GM19099 (cell line): ENCODE measurements around the gene ANGPTL8.

Source experiments
- POLR2A ChIP-seq: IDR thresholded peaks from 3 replicates; pipeline ENCODE4 v1.6.1; 2011; ENCODE audit warnings: low read depth; ENCODE audit not compliant: insufficient read length; ENCODE audit errors: extremely low read depth

The ANGPTL8 gene

DNA sequence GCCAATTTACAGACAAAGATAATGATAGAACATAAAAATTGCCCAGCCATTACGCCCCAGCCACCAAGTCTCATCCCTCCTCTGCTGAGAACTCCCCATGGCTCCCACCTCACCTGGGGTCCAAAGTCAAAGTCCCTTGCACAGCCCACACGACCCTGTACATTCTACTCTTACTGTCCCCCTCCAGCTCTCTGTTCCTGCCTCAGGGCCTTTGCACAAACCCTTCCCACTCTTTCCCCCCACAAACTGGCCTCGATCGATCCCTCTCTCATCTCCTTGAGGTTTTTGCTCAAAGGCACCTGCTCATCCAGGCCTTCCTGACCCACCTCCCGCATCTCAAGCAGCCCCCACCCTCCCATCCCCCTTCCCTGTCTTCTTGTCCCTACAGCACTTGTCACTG is 21.6 kb downstream of the ANGPTL8 start:
- TF ChIP-seq POLR2A, result no peak

DNA sequence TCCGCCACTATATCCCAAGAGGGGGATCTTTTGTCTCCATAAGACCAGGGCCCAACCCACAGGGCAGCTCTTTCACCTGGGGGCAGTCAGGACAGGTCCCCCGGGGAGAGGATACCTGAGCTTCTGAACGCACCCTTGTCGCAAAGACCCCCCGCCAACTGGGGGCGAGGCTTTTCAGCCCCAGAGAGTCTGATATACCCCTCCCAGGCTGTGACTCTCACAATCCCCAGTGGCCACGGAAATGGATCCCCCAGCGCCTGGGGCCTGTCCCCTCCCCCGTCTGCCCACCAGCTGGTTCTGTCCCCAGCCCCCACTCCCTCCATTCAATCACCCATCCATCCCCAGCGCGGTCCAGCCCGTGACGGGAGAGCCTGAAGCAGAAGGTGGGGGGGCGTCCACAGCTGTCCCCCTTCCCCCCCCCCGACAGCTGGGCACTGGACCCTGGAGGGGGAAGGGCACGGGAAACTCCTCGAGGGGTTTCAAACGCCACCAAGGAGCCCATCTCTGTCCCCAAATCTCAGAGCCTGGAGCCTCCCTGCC is 22.1 kb downstream of the ANGPTL8 start:
- no peak for TF ChIP-seq POLR2A

DNA sequence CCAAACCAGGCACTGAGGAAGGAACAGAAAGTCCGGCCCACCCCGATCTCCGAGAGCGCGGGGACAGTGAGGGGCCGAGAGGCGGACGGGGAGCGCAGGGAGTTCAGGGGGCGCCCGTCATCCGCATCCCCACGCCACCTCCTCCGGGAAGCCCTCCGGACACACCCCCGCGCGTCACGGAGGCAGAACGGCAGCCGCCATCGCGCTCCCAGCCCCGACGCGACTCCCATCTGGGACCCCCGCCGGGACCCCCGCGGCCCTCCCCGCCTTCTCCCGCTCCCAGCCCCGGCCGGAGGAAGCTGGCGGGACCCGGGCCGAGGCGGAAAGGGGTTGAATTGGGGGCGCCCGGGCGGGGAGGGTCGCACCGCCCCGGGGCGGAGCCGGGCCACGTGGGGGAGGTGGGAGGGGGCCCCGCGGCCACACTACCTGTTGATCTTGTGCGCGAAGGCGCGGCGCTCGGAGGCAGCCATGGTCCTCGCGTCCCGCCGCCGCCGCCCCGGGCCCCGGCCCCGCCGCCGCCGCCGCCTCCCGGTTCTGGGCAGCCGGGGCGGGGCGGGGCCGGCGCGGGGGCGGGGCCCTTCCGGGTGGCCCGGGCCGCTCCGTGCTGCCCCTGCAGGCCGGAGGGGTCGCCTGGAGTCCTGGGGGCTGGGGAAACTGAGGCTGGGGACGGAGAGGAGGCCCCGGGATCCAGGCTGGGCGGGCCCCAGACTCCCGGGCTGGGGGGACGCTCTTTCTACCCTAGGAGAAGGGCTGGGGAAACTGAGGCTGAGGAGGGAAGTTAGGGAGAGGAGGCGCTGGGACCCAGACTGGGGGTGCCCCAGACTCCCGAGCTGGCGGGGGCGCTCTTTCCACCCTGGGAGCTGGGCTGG is 22.8 kb downstream of the ANGPTL8 start, which contains the start of gene DOCK6:
DOCK6 (minus strand) TSS at position 554 of the 869 bp plus-strand sequence; CDS start at position 470, 84 bp downstream.
- no peak for TF ChIP-seq POLR2A

DNA sequence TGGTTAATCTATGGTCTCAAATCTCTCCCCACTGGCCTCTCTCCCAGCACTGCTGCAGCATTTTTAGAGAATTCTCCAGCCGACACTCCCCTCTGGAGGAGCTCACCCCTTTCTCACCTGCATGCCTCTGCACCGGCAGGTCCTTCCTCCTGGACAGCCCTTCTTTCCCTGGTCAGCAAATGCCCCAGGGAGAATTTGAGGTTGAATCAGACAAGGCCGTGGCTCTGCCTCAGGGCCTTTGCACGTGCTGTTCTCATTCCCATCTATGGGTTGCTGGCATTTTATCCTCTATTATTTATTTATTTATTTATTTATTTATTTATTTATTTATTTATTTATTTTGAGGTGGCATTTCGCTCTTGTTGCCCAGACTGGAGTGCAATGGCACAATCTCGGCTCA is 24.3 kb downstream of the ANGPTL8 start:
- no peak for TF ChIP-seq POLR2A

DNA sequence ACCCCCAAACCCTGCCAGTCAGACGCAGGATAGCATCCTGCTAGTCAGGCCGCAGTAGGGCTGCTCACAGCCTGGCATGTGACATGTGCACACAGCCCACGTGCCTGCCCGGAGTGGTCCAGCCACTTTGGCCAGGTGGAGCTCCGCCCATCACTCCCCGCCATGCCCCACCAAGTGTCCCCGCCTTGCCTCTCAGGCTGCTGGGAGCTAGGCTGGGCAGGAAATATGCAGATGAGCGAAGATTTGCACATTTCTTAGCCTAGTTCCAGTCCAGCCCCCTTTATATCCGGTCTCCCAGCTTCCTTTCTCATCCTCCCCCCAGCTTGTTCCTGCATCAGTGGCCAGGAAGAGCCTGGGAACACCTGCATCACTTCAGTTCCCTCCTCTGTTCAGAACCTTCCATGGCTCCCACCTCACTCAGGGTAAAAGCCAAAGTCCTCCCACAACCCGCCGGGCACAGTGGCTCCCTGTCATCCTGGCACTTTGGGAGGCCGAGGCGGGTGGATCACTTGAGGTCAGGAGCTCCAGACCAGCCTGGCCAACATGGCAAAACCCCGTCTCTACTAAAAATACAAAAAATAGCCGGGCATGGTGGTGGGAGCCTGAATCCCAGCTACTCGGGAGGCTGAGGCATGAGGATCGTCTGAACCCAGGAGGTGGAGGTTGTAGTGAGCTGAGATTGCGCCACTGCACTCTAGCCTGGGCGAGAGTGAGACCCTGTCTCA is 25.2 kb downstream of the ANGPTL8 start:
- TF ChIP-seq POLR2A, result no peak

- no peak for TF ChIP-seq POLR2A
Observed at GRCh38 chr19:11265177-11265784, 25.9 kb downstream of the ANGPTL8 start.

- TF ChIP-seq POLR2A, result no peak
Observed at GRCh38 chr19:11265785-11266236, 26.4 kb downstream of the ANGPTL8 start.

GRCh38 chr19:11267316-11268085 is 28.1 kb downstream of the ANGPTL8 start:
- TF ChIP-seq POLR2A, result no peak

DNA sequence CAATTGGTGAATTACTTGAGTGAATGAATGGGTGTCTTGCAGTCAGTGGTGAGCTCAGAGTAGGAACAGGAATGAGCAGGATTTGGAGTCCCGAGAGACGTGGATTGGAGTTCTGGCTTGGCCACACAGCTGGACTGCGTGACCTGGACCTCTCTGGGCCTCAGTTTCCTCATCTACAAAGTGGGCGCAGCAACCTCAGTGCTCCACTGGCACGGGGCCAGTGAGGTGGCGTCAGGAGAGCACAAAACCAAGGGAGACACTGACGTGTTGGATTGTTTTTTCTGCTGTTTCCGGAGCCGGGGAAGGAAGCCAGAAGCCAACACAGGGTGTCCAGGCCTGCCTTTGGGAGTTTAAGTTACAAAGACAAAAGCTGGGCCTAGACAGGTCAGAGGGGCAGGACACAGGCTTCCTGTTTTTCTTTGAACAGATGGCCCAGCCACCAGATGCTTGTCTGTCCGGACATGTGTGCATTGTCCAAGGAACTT is 29.4 kb downstream of the ANGPTL8 start:
- TF ChIP-seq POLR2A, result no peak

DNA sequence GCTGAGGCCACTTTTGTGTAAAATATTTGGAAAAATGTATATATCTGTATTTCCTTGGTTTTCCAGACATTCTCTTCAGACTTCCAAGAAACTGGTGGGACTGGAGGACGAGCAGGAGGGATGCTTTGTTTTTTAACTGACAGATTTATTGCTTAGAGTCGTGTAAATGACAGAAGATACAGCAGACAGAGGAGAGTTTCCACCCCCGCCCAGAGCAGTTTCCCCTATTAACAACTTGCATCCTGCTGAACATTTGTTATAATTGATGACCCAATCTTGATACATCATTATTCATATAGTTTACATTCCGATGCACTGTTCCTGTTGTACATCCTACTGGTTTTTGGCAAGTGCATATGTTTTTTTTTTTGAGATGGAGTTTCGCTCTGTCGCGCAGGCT is 30.0 kb downstream of the ANGPTL8 start:
- no peak for TF ChIP-seq POLR2A

- TF ChIP-seq POLR2A, result no peak
Observed at GRCh38 chr19:11273296-11273695, 33.9 kb downstream of the ANGPTL8 start.

GRCh38 chr19:11273989-11274388 is 34.6 kb downstream of the ANGPTL8 start:
- no peak for TF ChIP-seq POLR2A

GRCh38 chr19:11274533-11275086 is 35.2 kb downstream of the ANGPTL8 start:
- TF ChIP-seq POLR2A, result no peak

GRCh38 chr19:11278670-11279069 is 39.3 kb downstream of the ANGPTL8 start:
- TF ChIP-seq POLR2A, result no peak
